CD4-positive, alpha-beta T cell (primary cell): ENCODE data around the gene CXCL13. TPM values are rescaled to one million over a fixed set of nuclear protein-coding genes. Genes with fewer than 3 reads are reported as not detected.

ENCODE experiments used
- ATAC-seq: fragments of 200-7000 bp; cut with Tn5 transposase; one replicate; pipeline ENCODE4 v1.10.0; 2022; ENCODE audit warnings: mild to moderate bottlenecking; ENCODE audit not compliant: poor library complexity
- CTCF ChIA-PET: fragments of 350-600 bp; sonication (Branson Sonifier 250); formaldehyde crosslinking; loops from one replicate; lab custom pipeline; 2021; ENCODE audit warnings: antibody characterized with exemption, inconsistent platforms; lab: Charles Lee
- POLR2A ChIA-PET: fragments of 350-600 bp; sonication (Branson Sonifier 250); formaldehyde crosslinking; loops from one replicate; lab custom pipeline; 2021; ENCODE audit warnings: antibody characterized with exemption, inconsistent platforms; lab: Charles Lee
- DNase-seq, 14 experiments: peaks; one replicate each; pipeline ENCODE4 v3.0.0-alpha.2; 2013 to 2020; ENCODE audit warnings: mixed read lengths in 2 of 14
- H3K27ac ChIP-seq, 2 donors: one replicate each; pipeline versions ENCODE4 v1.5.1 to v1.7.0; 2013; ENCODE audit warnings: low read length in 2 of 2, low read depth in 1 of 2, mild to moderate bottlenecking in 1 of 2
- H3K27me3 ChIP-seq, 2 experiments: 1 replicate in 1 of 2; 2 replicates in 1 of 2; pipeline versions ENCODE4 v1.6.1 to v1.7.0; 2013; ENCODE audit warnings: low read length in 2 of 2, control low read depth in 1 of 2, mild to moderate bottlenecking in 1 of 2, moderate library complexity in 1 of 2; ENCODE audit not compliant: insufficient read depth in 2 of 2, control insufficient read depth in 1 of 2
- H3K36me3 ChIP-seq: one replicate; pipeline ENCODE4 v1.6.1; 2013; ENCODE audit warnings: low read length, control low read depth; ENCODE audit not compliant: insufficient read depth
- H3K4me1 ChIP-seq: one replicate; pipeline ENCODE4 v1.6.1; 2013; ENCODE audit warnings: low read length, control low read depth; ENCODE audit not compliant: insufficient read depth
- H3K4me3 ChIP-seq: one replicate; pipeline ENCODE4 v1.5.1; 2013; ENCODE audit warnings: mild to moderate bottlenecking, low read length, moderate library complexity
- H3K9me3 ChIP-seq, 2 experiments: 1 replicate in 1 of 2; 2 replicates in 1 of 2; pipeline versions ENCODE4 v1.6.1 to v1.7.0; 2013; ENCODE audit warnings: low read length in 2 of 2, mild to moderate bottlenecking in 2 of 2, control low read depth in 1 of 2, moderate library complexity in 1 of 2; ENCODE audit not compliant: control insufficient read depth in 1 of 2, insufficient read depth in 1 of 2
- H3K27ac Mint-ChIP-seq: one replicate; pipeline ENCODE4 v1.8.0; 2020; ENCODE audit warnings: mixed read lengths
- H3K27me3 Mint-ChIP-seq: one replicate; pipeline ENCODE4 v1.8.0; 2021; ENCODE audit warnings: mixed read lengths
- H3K36me3 Mint-ChIP-seq: one replicate; pipeline ENCODE4 v1.8.0; 2021; ENCODE audit warnings: low read depth, mixed read lengths
- H3K4me1 Mint-ChIP-seq: one replicate; pipeline ENCODE4 v1.8.0; 2021; ENCODE audit warnings: low read depth, mixed read lengths
- H3K4me3 Mint-ChIP-seq: one replicate; pipeline ENCODE4 v1.8.0; 2020; ENCODE audit warnings: mild to moderate bottlenecking, mixed read lengths
- H3K9me3 Mint-ChIP-seq: one replicate; pipeline ENCODE4 v1.8.0; 2020; ENCODE audit warnings: mixed read lengths
- intact Hi-C, 2 experiments: fragments of 100-400 bp; cut with DNase I in 1 of 2; cut with micrococcal nuclease in 1 of 2; formaldehyde crosslinking; loops; one replicate each; pipeline versions ENCODE4 v1.15.1 to v1.9.0; 2023 to 2025; cut with DNase I, micrococcal nuclease
- total RNA-seq, 174 experiments: library from RNA in 2 of 174; stranded (reverse) in 2 of 174; gene quantifications; one replicate each; pipeline ENCODE4 v1.2.3 and lab custom pipeline; 2021 to 2026
- TF ChIP-seq, protein P1 (sequence below): fragments of 200-600 bp; IDR thresholded peaks from one replicate; pipeline ENCODE4 v1.8.0; 2022; ENCODE audit warnings: antibody characterized with exemption, mild to moderate bottlenecking

The CXCL13 gene
- total RNA-seq, 2 experiments from 2014 or later = not detected

DNA sequence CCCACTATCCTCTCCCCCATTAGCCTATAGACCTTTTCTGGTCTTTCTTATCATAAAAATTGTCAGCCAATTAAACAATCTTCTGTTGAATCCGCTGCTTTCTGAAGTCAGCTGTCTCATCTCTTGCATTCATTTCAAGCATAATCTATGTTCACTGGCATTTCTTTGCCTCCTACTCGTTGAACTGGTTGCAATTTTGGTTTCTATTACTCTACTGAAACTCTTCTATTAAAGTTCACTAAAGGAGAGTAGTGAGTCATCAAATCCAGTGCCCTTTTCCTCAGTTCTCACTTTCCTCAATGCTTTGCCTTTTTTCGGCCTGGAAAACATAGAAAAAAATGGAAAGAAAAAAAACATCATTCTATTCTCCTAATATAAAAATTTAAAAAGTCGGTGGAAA lies 23.9 kb upstream of the CXCL13 start:
- CTCF ChIA-PET = no interaction called here
- no peak overlapping the region for H3K27ac Mint-ChIP-seq

DNA sequence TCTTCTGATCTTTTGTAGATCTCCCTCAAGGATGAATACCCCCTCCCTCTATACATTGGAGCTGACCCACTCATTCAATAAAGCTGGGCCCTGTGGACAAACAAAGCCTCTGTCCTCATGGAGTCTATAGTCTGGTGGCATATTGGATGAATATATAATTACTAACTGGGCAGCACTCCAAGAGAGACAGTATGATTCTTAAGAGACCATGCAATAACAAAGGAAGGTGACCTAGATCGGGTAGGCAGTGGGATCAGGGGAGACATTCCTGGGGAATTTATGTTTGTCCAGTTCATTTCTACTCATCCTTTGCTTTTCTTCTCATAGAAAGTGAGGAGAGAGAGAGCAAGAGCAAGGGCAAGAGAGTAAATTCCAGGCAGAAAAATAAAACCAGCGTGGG lies 23.5 kb upstream of the CXCL13 start:
- Histone ChIP-seq H3K27me3 (no peaks in the 10 kb centered on the region), H3K9me3 (no peaks in the 10 kb centered on the region), H3K36me3 (no peaks in the 10 kb centered on the region), H3K4me3 (no peak overlapping the region), H3K4me1 (no peaks in the 10 kb centered on the region), H3K27ac (no peak overlapping the region)
- TF ChIP-seq, protein P1, sequence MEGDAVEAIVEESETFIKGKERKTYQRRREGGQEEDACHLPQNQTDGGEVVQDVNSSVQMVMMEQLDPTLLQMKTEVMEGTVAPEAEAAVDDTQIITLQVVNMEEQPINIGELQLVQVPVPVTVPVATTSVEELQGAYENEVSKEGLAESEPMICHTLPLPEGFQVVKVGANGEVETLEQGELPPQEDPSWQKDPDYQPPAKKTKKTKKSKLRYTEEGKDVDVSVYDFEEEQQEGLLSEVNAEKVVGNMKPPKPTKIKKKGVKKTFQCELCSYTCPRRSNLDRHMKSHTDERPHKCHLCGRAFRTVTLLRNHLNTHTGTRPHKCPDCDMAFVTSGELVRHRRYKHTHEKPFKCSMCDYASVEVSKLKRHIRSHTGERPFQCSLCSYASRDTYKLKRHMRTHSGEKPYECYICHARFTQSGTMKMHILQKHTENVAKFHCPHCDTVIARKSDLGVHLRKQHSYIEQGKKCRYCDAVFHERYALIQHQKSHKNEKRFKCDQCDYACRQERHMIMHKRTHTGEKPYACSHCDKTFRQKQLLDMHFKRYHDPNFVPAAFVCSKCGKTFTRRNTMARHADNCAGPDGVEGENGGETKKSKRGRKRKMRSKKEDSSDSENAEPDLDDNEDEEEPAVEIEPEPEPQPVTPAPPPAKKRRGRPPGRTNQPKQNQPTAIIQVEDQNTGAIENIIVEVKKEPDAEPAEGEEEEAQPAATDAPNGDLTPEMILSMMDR = no peak
- H3K27me3 Mint-ChIP-seq = peaks cover 16% of the 10 kb centered on the region
- H3K4me1 Mint-ChIP-seq = peaks cover 11% of the 10 kb centered on the region
- H3K36me3 Mint-ChIP-seq = no peaks in the 10 kb centered on the region
- intact Hi-C loops = no loop called here
- CTCF ChIA-PET = no interaction called here
- no peak overlapping the region for H3K27ac Mint-ChIP-seq
- no peaks in the 10 kb centered on the region for H3K9me3 Mint-ChIP-seq
- DNase-seq (no peak), ATAC-seq (no peak)
- POLR2A ChIA-PET = no interaction called here
- no peak overlapping the region for H3K4me3 Mint-ChIP-seq

More for the DNA sequence above, 23.9 kb upstream of the CXCL13 start:
- H3K9me3 ChIP-seq = no peaks in the 10 kb centered on the region
- DNase-seq (no peak), ATAC-seq (no peak)
- Mint-ChIP-seq H3K27me3 (peaks cover 16% of the 10 kb centered on the region), H3K36me3 (no peaks in the 10 kb centered on the region), H3K4me1 (peaks cover 7% of the 10 kb centered on the region), H3K4me3 (no peak overlapping the region), H3K9me3 (no peaks in the 10 kb centered on the region)
- no peaks in the 10 kb centered on the region for H3K4me1 ChIP-seq
- TF ChIP-seq, protein P1 = no peak
- POLR2A ChIA-PET = no interaction called here
- H3K36me3 ChIP-seq = no peaks in the 10 kb centered on the region
- H3K27me3 ChIP-seq = no peaks in the 10 kb centered on the region
- intact Hi-C loops = no loop called here
- H3K4me3 ChIP-seq = no peak overlapping the region
- no peak overlapping the region for H3K27ac ChIP-seq

DNA sequence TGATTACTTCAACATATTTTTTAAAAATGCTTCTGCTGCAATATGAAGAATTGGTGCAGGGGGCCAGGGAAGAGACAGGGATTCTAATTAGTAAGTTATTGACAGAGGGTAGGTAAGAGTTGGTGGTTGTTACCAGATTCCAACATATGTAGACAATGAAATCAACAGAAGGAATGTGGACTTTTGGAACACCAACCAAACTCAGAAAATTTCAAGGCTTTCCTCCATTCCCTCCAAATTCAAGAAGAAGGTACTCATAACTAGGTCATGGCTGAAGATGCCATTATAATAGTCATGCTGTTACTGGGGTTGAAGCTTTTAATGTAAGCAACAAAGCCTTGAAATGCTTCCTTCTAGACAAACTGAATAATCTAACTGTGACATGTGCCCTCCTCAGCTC lies 22.9 kb upstream of the CXCL13 start:
- ATAC-seq (no peak), DNase-seq (no peak)
- H3K9me3 ChIP-seq = no peaks in the 10 kb centered on the region
- no peak overlapping the region for H3K27ac Mint-ChIP-seq
- no peaks in the 10 kb centered on the region for H3K36me3 Mint-ChIP-seq
- H3K4me1 Mint-ChIP-seq = peaks cover 14% of the 10 kb centered on the region
- no peaks in the 10 kb centered on the region for H3K9me3 Mint-ChIP-seq
- H3K27me3 Mint-ChIP-seq = peaks cover 16% of the 10 kb centered on the region
- TF ChIP-seq, protein P1 = no peak
- no peak overlapping the region for H3K4me3 Mint-ChIP-seq
- H3K4me1 ChIP-seq = no peaks in the 10 kb centered on the region
- H3K36me3 ChIP-seq = no peaks in the 10 kb centered on the region
- ChIA-PET CTCF (no interaction called here), POLR2A (no interaction called here)
- intact Hi-C loops = no loop called here
- no peak overlapping the region for H3K27ac ChIP-seq
- H3K27me3 ChIP-seq = no peaks in the 10 kb centered on the region
- no peak overlapping the region for H3K4me3 ChIP-seq
